ENCODE measurements around the gene EIF2AK3.
A peak's percentile ranks its signal among the peaks of the same experiment; 100 is the strongest.
"Not testable (repeated sequence)": the region's sequence is repeated elsewhere in the genome, so short reads cannot be mapped to it uniquely, and the experiment has no call there.

The EIF2AK3 gene

DNA sequence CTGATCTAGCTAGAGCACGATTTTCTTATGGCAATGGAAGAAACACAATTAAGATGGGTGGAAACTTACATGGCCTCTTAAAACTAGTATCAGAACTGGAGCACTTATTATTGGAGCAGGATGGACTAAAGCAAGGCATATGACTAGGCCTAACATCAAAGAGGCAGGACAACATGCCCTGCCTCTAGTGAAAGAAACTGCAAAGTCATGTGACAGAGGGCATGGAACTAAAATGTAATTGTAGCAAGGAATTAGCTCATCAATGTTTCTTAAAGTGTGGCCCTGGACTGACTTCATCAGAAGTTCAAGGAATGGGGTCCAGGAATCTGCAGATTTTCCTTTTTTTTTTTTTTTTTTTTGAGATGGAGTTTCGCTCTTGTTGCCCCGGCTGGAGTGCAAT is 5.3 kb upstream of the EIF2AK3 start:
- no peak for DNase-seq

DNA sequence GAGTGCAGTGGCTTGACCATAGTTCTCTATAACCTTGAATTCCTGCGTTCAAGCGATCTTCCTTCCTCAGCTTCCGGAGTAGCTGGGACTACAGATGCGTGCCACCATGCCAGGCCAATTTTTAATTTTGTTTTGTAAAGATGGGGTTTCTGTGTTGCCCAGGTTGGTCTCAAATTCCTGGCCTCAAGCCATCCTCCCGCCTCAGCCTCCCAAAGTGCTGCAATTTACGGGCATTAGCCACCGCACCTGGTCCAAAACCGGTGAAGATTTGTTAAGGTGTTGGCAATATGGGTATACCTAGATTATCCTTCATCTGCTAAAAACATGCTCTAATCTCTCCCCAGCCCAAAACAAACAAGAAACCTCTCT is 1.3 kb upstream of the EIF2AK3 start:
- no peak for DNase-seq

DNA sequence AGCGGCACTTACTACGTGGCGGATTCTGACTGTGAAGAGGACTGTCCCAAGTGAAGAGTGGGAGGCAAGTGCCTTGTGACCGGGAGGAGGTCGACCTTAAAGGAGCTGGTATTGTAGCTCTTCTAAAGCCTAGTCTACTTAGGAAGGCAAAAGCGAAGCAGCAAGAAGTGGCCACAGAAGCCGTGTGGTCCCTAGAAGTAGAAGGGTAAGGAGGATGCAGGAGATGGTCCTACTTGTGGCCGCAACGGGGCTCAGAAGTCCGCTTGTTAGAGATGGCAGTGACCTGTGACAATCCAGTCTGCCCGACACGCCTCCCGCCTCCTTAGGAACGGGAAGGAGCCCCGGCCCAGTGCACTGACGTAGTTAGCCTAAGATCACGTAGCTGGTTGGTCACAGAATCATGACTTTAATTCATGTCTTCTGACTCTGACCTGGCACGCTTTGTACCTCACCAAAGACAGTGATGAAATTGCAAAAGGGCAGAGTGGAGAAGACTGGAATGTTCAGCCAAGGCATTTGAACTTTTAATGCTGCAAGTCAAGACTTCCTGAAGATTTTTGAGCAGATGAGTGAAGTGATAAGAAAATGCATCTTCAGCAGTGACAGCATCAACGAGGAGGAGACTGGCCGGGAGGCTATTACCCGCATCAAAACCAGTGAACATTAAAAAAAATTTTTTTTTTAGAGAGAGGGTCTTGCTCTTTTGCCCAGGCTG is 749 bp upstream of the EIF2AK3 start:
- peak; percentile 91 for DNase-seq

DNA sequence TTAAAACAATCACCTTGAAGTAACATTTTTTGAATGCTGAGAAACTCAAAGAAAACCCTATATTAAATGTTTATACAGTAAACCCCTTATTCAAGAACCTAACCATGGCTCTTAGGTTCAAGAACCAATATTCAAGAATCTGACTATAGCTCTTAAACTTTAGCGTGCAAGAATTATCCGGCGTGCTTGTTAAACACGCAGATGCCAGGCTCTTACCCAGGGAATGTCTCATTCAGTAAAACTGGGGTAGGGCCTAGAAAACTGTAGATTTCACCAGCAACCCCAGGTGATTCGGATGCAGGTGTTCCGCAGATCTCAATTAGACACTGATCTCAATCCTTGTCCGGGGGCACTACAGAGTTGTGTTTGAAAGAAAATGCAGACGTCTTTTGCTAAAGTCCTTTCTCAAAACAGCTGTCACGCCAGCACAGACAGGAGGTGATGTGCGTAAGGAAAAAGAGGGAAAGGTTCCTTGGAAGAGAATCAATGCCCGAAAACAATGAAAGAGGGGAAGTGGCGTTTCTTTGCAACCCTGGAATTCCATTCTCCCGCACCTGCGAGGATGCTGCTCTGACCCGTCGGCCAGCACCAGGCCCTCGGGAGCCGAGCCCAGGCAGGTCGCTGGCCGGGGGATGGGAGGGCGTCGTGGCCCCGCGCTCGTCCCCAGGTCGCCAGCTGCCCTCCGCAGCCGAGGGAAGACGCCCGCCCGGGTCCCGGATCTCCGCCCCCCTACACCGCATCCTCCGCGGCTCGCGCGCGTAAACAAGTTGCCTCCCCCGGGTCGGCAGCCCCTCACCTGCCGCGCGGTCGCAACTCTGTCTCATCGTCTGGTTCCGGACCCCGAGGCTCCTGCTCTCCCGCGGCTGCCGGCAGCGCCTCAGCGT is 851 bp downstream of the EIF2AK3 start:
- DNase-seq = peak; percentile 22

DNA sequence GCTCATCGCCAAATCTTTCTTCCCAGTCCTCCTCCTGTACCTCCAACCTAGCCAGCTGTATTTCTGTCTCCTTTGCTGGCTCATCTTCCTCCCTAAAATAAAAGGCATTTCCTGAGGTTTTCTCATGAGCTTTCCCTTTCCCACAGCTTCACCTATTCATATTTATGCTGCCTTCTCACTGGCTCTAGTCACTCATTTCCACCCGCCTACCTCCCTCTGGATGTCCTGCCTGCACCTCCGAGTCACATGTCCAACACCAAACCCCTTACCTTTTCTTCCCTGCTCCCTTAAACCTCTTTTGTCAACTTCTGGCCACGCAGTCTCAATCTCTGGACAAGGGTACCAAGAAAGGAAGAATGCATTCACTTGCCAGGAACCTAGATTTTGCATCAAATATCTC is 2.8 kb downstream of the EIF2AK3 start:
- DNase-seq = no peak

DNA sequence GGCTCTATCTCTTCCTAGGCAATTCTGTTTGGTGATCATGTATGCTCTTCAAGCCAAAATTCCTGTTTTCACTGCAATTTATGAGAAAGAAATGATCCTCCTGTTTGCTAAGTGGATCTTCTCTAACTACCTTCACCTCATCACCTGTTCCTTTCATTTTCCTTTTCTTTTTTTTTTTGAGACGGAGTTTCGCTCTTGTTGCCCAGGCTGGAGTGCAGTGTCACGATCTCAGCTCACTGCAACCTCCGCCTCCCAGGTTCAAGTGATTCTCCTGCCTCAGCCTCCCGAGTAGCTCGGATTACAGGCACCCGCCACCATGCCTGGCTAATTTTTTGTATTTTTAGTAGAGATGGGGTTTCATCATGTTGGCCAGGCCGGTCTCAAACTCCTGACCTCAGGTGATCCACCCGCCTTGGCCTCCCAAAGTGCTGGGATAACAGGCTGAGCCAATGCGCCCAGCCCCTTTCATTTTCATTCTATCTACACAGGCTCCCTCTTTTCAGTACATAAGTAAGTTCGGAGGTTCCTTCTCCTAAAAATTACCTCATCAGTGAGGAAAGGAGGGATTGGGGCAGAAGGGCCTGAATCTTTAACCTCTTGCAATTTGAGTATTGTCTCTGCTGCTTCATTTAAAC is 3.3 kb downstream of the EIF2AK3 start:
- DNase-seq = not testable (repeated sequence)

DNA sequence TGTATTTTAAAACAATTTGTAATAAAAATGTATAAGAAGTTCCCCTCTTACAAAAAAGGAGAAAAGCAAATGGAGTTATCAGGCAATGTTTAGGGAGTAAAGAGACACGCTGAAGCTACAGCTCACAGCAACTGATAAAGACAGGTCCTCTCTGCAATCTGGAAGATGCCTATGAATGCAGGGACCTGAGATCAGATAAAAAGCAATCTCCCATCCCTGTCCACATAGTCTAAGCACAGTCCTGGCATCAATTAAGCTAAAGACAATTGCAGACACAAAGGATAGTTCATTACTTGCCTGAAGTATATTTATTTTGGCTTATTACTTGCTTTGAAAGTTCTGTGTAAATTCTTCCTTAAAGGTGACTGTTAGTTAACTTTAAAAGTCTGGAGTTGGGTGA is 5.0 kb downstream of the EIF2AK3 start:
- DNase-seq = no peak

DNA sequence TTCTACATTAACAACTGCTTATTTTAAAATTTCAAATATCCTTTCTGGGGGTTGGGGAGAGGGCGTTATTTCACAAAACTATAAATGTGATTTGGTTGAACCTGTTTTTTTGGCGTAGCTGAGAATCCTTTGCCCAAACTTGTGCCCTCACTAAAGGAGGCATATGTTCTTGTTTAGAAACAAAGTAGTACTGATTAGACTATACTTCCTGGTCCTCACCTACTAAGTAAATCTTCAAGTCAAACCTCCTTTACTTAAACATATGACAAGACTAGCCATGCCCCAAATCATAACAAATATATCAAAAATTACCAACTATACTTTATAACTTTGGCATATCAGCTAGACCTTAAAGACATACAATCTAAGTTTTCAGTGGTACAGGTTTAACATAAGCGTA is 5.8 kb downstream of the EIF2AK3 start:
- no peak for DNase-seq

DNA sequence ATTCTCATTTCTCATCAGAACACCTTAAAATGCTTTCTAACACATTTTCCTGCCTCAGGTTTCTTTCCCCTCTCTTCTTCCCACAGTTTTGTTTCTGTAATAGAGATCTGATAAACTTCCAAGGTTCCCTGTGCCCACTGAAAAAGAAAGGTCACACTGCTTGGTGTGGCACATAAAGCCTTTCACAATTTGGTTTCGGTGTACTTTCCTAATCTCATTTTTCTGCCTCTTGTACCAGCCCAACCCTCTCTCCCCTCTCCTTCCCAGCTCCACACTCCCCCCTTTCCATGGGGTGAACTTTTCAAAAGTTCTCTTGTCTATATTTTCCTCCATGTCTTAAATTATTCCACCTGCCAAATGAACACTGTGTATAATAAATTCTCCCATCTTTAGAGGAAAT is 7.2 kb downstream of the EIF2AK3 start:
- no peak for DNase-seq

DNA sequence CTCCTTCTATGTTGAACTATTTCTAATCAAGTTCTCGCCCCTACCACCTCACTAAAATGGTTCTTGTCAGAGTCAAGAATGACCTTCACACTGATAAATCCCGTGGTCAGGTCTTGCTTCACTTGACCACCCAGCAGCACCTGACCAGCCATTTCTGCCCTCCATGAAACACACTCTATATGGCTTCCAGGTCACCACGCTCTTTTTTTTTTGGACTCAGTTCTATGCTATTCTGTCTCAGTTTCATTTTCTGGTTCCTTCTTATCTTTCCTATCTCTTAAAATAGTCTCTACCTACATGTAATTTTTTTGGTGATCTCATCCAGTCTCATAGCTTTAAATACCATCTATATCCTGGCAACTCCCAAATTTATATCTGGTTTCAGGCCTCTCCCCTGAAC is 11.4 kb downstream of the EIF2AK3 start:
- DNase-seq = no peak

DNA sequence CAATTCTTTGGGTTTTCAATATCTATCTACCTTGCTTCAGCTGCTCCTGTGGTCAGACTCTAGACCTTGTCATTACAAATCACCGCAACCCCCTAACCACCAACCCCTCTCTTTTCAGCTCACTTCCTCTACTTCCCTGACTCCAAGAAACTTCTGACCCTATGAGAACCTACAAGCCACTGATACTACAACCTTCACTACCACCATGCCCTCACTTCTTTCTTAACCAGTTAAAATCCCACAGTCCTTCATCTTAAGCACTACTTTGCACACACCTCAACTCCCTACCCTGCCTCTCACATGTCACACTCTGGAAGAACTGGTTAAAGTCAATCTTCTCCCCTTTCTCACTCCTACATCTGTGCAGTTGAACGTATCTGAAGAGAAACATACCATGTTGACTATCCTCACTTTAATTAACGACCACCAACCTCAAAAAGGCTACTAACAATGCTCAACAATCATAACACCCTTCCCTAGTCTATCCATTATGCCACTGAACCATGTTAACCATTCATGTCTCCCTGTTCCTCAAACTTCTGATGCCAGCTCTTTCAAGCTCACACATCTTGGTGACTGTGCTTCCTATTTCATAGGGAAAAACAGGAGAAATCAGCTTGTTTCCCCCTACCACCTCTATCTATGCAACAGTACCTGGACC is 12.6 kb downstream of the EIF2AK3 start:
- DNase-seq = no peak

DNA sequence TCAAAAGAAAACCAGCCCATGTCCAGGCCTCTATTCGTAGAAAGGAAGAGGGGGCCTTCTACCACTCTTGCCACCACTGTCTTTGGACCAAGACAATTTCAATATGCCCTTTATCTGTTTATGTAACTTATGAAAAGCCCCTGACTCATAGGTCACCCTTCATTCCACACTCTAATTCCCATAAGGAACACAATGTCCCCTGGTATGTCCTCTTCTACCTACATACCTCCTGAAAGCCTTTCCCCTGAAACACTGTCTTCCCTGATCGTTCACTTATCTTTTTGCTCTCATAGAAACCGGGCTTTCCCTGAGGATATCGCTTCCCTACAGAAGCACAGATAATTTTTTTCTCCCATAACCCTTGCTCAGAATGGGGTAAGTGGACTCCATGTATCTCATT is 13.3 kb downstream of the EIF2AK3 start:
- no peak for DNase-seq

DNA sequence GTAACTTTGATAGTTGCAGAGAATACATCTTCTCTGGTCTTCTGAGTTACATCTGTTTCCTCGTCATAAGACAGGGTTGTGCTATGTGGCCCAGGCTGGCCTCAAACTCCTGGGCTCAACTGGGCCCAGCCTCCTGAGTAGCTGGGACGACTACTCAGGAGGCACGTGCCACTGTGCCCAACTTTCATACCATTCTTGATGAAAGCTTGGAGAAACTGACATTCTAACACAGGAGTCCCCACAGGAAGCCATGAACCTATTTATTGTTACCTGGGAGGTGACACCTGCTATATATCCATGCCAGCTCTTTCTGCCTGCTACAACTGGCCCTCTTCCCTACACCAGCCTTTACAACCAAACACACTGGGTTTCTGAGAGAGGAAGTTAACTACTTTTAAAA is 19.1 kb downstream of the EIF2AK3 start:
- no peak for DNase-seq

DNA sequence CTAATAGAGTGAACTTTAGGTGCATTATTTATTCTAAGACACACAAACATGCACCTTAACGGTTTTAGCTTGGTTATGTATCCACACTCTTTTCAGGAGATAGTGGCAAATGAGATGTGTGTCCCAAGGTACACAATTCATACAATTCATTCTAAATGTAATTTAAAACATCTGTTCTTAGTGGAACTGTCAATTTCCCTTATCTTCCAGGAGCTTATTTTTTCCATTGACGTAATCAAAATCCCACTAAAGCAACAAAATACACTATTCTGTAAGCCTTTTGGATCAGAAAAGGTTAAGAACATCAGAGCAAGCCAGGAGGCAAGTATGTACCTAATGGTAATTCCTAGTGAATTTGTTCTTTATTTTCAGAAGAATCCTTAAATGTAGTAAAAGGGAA is 19.8 kb downstream of the EIF2AK3 start:
- DNase-seq = no peak

DNA sequence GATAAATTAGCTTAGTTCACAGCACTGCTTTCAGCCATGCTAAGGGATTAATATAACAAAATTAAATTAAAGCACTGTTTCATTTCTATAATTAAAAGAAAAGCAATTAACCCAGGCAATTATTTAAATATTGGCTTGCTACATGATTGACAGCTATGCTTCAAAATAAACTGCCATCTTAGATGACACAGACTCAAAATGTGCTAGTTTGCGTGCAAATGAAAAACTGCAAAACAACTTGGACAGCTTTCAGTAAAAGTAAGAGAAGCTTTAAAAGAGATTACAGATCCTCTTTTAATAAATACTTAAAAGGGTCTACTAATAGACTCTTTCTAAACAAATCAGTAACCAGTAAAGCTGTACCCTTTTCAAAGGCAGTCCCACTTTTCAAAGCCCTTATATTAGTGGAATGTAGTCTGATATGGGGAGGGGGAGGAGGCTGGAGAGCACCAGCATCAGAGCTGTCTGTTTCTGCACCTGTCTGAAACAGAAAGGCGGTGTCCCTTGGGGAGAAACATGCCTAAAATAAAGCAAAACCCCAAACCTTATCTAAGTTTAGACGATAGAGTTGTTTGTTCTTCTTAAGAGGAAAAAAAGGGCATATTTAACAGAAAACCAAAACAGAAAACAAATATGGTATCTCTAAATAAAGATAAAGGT is 20.8 kb downstream of the EIF2AK3 start:
- no peak for DNase-seq

DNA sequence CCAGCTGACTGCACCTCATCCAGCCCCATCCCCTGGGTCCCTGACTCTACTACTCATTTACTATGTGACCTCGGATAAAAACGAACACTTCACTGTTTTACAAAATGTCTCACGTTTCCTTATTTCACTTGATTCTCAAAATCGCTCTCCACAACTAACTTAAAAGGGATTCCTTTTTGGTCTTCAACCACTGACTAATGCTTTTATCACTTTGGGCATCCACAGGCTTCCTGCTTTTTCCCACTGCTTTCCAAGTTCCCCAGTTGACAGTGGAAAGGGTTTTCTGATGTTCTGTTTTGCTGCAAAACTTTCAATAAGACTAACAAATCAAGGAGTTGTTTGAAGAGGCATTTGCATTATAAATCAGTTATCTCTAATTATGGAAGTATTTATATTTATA is 24.1 kb downstream of the EIF2AK3 start:
- DNase-seq = no peak

DNA sequence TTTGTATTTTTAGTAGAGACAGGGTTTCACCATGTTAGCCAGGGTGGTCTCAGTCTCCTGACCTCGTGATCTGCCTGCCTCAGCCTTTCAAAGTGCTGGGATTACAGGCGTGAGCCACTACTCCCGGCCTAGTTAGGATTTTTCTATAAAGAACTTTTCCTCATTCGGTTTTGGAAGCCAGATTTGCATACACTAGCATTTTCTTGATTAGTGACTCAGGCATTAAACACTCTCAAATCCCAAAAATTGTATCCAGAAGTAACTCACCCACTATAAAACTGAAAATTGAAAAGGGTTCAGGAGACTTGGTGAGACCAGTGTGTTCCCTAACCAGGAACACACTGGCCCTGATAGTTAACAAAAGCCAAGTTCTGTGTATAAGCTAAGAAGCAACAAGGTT is 25.2 kb downstream of the EIF2AK3 start:
- DNase-seq = no peak

DNA sequence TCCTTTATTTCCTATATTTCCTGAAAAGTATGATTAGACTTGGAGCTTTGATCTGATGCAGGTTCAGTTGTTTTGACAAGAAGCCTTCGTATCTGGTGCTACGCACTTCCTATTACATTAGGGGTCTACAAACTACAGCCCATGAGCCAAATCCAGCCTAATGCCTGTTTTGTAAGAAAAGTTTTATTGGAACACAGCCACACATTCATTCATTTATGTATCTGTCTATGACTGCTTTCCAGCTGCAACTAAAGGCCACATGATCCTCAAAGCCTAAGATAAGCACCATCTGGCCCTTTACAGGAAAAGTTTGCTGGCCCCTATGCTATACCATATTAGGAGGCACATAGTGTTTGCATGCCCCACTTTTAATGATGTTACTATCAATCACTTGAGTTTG is 26.0 kb downstream of the EIF2AK3 start:
- DNase-seq = no peak

DNA sequence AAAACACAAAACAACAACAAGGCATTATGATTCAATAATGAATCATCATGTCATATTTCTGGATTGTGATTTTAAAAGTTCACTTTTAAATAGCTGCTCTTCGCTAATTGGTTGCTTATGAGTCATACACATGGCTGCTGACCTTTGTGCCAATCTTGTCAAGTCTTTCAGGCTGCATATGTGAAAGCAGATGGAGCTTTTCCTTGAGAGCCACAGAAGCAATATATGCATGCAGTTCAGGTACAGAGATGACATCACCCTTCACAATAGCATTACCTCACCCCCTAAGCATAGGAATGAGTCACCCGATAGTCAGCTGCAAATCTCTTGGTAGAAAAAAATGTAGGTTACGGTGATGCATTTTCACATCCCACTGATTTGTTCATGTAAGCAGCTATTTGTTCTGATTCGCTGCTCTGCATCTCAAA is 27.2 kb downstream of the EIF2AK3 start:
- DNase-seq = peak; percentile 52

DNA sequence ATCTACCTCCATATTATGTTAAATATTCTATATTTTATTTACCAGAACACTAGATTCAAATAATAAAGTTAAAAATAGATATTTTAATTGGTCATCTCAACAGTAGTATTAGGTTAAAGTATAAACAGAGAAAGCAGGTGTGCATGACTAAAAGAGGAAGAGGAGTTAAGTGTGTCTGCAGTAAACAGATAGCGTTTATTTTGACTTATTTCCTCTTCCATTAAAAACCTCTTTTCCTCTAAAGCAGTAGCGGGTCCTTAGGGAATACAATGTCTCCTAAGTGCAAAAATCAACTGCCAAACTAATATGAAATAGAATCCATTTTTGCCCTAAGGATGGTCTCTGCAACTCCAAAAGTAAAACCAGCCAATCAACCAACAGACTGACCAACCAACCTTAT is 27.7 kb downstream of the EIF2AK3 start:
- DNase-seq = no peak

DNA sequence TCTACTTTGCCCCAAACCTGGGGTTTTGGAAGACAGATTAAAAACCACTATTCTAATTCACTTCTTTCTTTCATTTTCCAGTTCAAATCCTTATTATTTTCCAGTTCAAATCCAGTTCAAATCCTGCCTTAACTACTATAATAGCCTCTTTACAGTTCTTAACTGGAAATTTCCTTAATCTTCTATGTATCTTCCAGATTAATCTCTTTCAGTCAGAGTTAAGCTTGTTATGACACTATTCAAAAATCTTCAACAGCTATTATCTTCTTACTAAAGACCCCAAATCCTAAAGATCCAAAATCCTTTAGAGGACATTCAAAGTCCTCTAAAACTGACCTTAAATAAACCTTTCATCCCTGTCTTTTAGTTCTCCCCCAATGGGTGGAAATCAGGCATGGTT is 30.1 kb downstream of the EIF2AK3 start:
- no peak for DNase-seq

DNA sequence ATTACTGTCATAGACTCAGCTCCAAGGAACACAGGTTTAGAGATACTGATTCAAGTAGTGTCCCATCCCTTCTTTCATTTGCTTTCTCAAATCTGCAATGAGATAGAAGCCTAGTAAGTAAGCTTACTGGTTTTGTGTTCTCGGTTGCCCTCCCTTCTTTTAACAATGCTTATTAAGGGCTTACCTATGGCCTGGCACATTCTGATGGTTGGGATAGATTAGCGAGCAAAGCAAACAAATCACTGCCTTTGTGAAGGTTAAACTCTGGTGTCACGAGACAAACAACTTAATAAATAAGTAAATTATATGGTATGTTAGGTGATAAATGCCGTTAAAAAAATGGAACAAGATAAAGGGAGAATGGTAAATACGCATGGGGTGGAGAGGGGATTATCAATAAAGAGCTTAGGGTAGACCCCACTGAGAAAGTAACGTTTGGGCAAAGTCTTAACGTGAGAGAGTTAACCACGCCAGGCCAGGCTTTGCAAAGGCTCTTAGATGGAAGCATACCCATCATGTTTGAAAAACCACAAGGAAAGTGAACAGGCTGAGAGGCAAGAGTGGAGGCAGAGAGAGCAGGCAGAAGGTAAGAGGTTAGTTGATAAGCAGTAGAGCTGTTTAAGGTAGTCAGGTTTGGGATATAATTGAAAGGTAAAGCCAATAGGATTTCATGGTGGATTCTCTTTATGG is 31.0 kb downstream of the EIF2AK3 start:
- no peak for DNase-seq

Data from DMS79 treated with DMSO at 0.1 percent for 48 hours (cell line).